HepG2 (cell line): ENCODE results near the gene MEGF11. TPM values are rescaled to one million over a fixed set of nuclear protein-coding genes. Genes with fewer than 3 reads are reported as not detected.

ENCODE experiments used
- ATAC-seq: fragments of 200-7000 bp; cut with Tn5 transposase; 3 replicates; pipeline ENCODE4 v1.9.1; 2020; ENCODE audit warnings: mild to moderate bottlenecking, moderate library complexity
- BruUV-seq: library from RNA; stranded (reverse); fragments of 400-500 nt; replicated peaks from 2 replicates; lab custom pipeline; 2021; lab: Mats Ljungman, UMichigan
- CTCF ChIA-PET: fragments of 300-600 bp; formaldehyde crosslinking; extraction: SDS; loops from one replicate; lab custom pipeline; 2021; ENCODE audit warnings: low total read pairs, inconsistent platforms, low intra/inter-chr PET ratio; lab: Yijun Ruan, JAX
- POLR2A ChIA-PET: fragments of 350-600 bp; sonication (Branson Sonifier 250); formaldehyde crosslinking; loops from one replicate; lab custom pipeline; 2020; ENCODE audit warnings: antibody characterized with exemption, inconsistent platforms; lab: Yijun Ruan, JAX
- DNase-seq: peaks from one replicate; pipeline ENCODE4 v3.0.0-alpha.2; 2015; ENCODE audit warnings: low spot score
- FAIRE-seq: peaks from 3 replicates; lab custom pipeline; 2011; peaks lifted over from hg19 to GRCh38; lab: Jason Lieb, UNC
- H2AFZ ChIP-seq: one replicate; pipeline ENCODE4 v1.6.1; 2011; ENCODE audit warnings: low read length, inconsistent platforms
- H3K27ac ChIP-seq: fragments of 300-600 bp; 3 replicates; pipeline ENCODE4 v1.8.0; 2011; ENCODE audit warnings: mixed run types, mild to moderate bottlenecking, mixed read lengths, low read length, inconsistent platforms; ENCODE audit not compliant: insufficient read depth; ENCODE audit errors: extremely low read length
- H3K27me3 ChIP-seq, 2 experiments: fragments of 200-600 bp in 1 of 2; 2 replicates in 1 of 2; 3 replicates in 1 of 2; pipeline versions ENCODE4 v1.6.0 to v1.8.0; 2011; ENCODE audit warnings: low read length in 2 of 2, mild to moderate bottlenecking in 2 of 2, moderate library complexity in 2 of 2, inconsistent platforms in 1 of 2; ENCODE audit not compliant: insufficient read depth in 2 of 2, control insufficient read depth in 1 of 2
- H3K36me3 ChIP-seq, 2 experiments: fragments of 200-600 bp in 1 of 2; replicated peaks in 1 of 2; 2 replicates in 1 of 2; 3 replicates in 1 of 2; pipeline versions ENCODE4 v1.5.1 to v1.8.0; 2011; ENCODE audit warnings: low read length in 2 of 2, inconsistent platforms in 1 of 2; ENCODE audit not compliant: insufficient read depth in 2 of 2, control insufficient read depth in 1 of 2
- H3K4me1 ChIP-seq: 2 replicates; pipeline ENCODE4 v1.5.1; 2012; ENCODE audit warnings: low read length, inconsistent platforms; ENCODE audit not compliant: insufficient read depth
- H3K4me2 ChIP-seq: 2 replicates; pipeline ENCODE4 v1.6.0; 2011; ENCODE audit warnings: low read depth, low read length, inconsistent platforms
- H3K4me3 ChIP-seq, 3 experiments: fragments of 200-600 bp in 1 of 3; sonication (generic), shearing (Covaris generic) in 1 of 3; replicated peaks in 1 of 3; 2 replicates each; pipeline ENCODE4 v1.5.1; 2011 to 2016; ENCODE audit warnings: low read length in 3 of 3, inconsistent platforms in 2 of 3, low read depth in 2 of 3, mild to moderate bottlenecking in 2 of 3, control low read depth in 1 of 3, mixed read lengths in 1 of 3; ENCODE audit not compliant: insufficient read depth in 1 of 3
- H3K79me2 ChIP-seq: one replicate; pipeline ENCODE4 v1.6.1; 2011; ENCODE audit warnings: low read length, inconsistent platforms; ENCODE audit not compliant: insufficient read depth
- H3K9ac ChIP-seq: 2 replicates; pipeline ENCODE4 v1.6.0; 2011; ENCODE audit warnings: mild to moderate bottlenecking, low read depth, low read length, inconsistent platforms; ENCODE audit not compliant: insufficient read depth
- H3K9me3 ChIP-seq: 2 replicates; pipeline ENCODE4 v1.5.1; 2012; ENCODE audit warnings: mild to moderate bottlenecking, low read length
- H4K20me1 ChIP-seq: 2 replicates; pipeline ENCODE4 v1.6.0; 2011; ENCODE audit warnings: inconsistent platforms, mild to moderate bottlenecking, low read length, moderate library complexity; ENCODE audit not compliant: insufficient read depth
- CBX1 ChIP-seq: IDR thresholded peaks from one replicate; pipeline ENCODE4 v1.6.1; 2016; ENCODE audit warnings: antibody characterized with exemption, low read depth
- MAFK ChIP-seq, 2 experiments: IDR thresholded peaks in 1 of 2; conservative IDR thresholded peaks in 1 of 2; 2 replicates each; pipeline ENCODE4 v1.6.1; 2011; ENCODE audit warnings: improper control_type of control experiment in 2 of 2, low read length in 2 of 2
- NR3C1 ChIP-seq: sonication (generic); formaldehyde crosslinking; IDR thresholded peaks from 2 replicates; pipeline ENCODE4 v1.4.0; 2020; ENCODE audit warnings: missing genetic modification reagents
- POLR2A ChIP-seq, 2 experiments: IDR thresholded peaks; 2 replicates each; pipeline ENCODE4 v1.6.1; 2011; ENCODE audit warnings: low read depth in 2 of 2, low read length in 2 of 2, mild to moderate bottlenecking in 1 of 2, moderate library complexity in 1 of 2; ENCODE audit not compliant: insufficient read depth in 1 of 2
- PRPF4 ChIP-seq: fragments of 200-400 bp; formaldehyde crosslinking; IDR thresholded peaks from 2 replicates; pipeline ENCODE4 v1.6.1; 2016; ENCODE audit warnings: low read length, low read depth; ENCODE audit not compliant: poor library complexity, severe bottlenecking
- THYN1 ChIP-seq: sonication (generic); formaldehyde crosslinking; IDR thresholded peaks from 2 replicates; pipeline ENCODE4 v1.8.1; 2023; ENCODE audit warnings: low read depth, mild to moderate bottlenecking, moderate library complexity, missing genetic modification reagents, borderline replicate concordance
- ZFP1 ChIP-seq: IDR thresholded peaks from 2 replicates; pipeline ENCODE4 v1.6.1; 2016
- ZKSCAN1 ChIP-seq: fragments of 150-350 bp; IDR thresholded peaks from 2 replicates; pipeline ENCODE4 v1.6.1; 2014; ENCODE audit warnings: low read length
- ZNF274 ChIP-seq: sonication (generic); formaldehyde crosslinking; IDR thresholded peaks from 2 replicates; pipeline ENCODE4 v1.5.1; 2020; ENCODE audit warnings: mild to moderate bottlenecking, missing genetic modification reagents
- ZNF670 ChIP-seq: sonication (generic); formaldehyde crosslinking; IDR thresholded peaks from 2 replicates; pipeline ENCODE4 v1.8.0; 2022; ENCODE audit warnings: mild to moderate bottlenecking, missing genetic modification reagents, borderline replicate concordance
- ZNF75D ChIP-seq: sonication (generic); formaldehyde crosslinking; IDR thresholded peaks from 2 replicates; pipeline ENCODE4 v1.8.1; 2023; ENCODE audit warnings: missing genetic modification reagents, mild to moderate bottlenecking, borderline replicate concordance
- ZNF777 ChIP-seq: sonication (generic); formaldehyde crosslinking; IDR thresholded peaks from 2 replicates; pipeline ENCODE4 v1.4.0; 2020; ENCODE audit warnings: missing genetic modification reagents
- WGBS: methylation state at CpG from one replicate; pipeline ENCODE4 v1.1.6; 2017; ENCODE audit warnings: low lambda C conversion rate; 5-methylcytosine and 5-hydroxymethylcytosine counted together
- in situ Hi-C: cut with HindIII; loops from 2 replicates; pipeline ENCODE4 v1.10.0; 2017; ENCODE audit warnings: low pct_unique_long_range_greater_than_20kb; ENCODE audit not compliant: extremely low pct_ligation_motif_present
- intact Hi-C: fragments of 100-400 bp; cut with micrococcal nuclease; formaldehyde crosslinking; loops from one replicate; pipeline ENCODE4 v1.10.0; 2022; ENCODE audit not compliant: unreplicated experiment
- polyA plus RNA-seq, 8 experiments: library from polyadenylated mRNA; depleted of rRNA in 3 of 8; stranded (reverse) in 7 of 8; unstranded in 1 of 8; fragments of >200 nt; fragmentation: Illumina TruSeq in 4 of 8; extraction: Trizol in 4 of 8; gene quantifications; 2 replicates each; pipeline versions ENCODE4 v1.2.1 to v1.2.3, GENCODE V29; 2011 to 2016; ENCODE audit warnings: low read depth in 4 of 8, missing spikeins in 1 of 8, mixed read lengths in 1 of 8; ENCODE audit not compliant: insufficient read depth in 1 of 8
- total RNA-seq, 5 experiments: library from RNA; depleted of rRNA; stranded (reverse); fragments of >200 nt; fragmentation: Illumina TruSeq; extraction: Trizol; gene quantifications; 2 replicates each; pipeline ENCODE4 v1.2.3, GENCODE V29; 2016; ENCODE audit warnings: low read depth in 1 of 5
- TF ChIP-seq, protein P1 (sequence below), 2 experiments: fragments of 450-650 bp in 1 of 2; sonication (generic) in 1 of 2; formaldehyde crosslinking in 1 of 2; IDR thresholded peaks; 2 replicates each; pipeline versions ENCODE4 v1.6.1 to v1.8.0; 2016 to 2022; ENCODE audit warnings: antibody characterized with exemption in 1 of 2, mild to moderate bottlenecking in 1 of 2, missing genetic modification reagents in 1 of 2
- TF ChIP-seq, protein P2 (sequence below): sonication (generic); formaldehyde crosslinking; IDR thresholded peaks from 2 replicates; pipeline ENCODE4 v1.4.0; 2020; ENCODE audit warnings: missing genetic modification reagents
- TF ChIP-seq, protein P3 (sequence below): sonication (generic); formaldehyde crosslinking; IDR thresholded peaks from 2 replicates; pipeline ENCODE4 v1.5.0; 2020; ENCODE audit warnings: missing genetic modification reagents

MEGF11 gene
- total and polyA plus RNA-seq, 2 of the 13 experiments (the other 11 are each of a cell fraction or from before 2014, with no cell fraction given), result not detected

DNA sequence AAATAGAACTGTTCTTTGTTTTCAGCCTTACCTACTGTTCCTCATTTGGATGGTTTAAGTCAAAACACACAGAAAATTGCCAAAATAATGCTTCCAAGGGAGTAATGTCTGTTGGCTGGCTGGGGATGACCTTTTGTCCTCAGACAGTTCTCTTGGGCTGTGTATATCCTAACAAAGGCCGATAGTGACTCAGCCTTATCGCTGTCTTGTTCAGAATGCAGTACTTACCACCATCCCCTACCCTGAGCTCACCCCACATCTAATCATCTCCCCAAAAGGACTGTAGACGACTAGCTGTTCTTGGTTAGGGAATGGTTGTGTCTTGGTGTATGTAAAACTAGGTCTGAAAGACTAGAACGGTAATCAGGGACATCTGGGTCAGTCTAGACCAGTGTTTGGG is 349.2 kb downstream of the MEGF11 start:
- no peak overlapping the region for H3K9ac ChIP-seq
- H3K4me1 ChIP-seq, result peaks cover 27% of the 10 kb centered on the region
- FAIRE-seq (no peak), DNase-seq (no peak), ATAC-seq (no peak)
- intact Hi-C loops (no loop called here), in situ Hi-C loops (no loop called here)
- CTCF ChIA-PET, result no interaction called here
- H3K79me2 ChIP-seq, result no peaks in the 10 kb centered on the region
- H3K9me3 ChIP-seq, result no peaks in the 10 kb centered on the region
- H3K4me3 ChIP-seq, result no peak overlapping the region
- POLR2A ChIA-PET, result no interaction called here
- no TSS peak for BruUV-seq
- H3K27ac ChIP-seq, result no peak overlapping the region
- H3K27me3 ChIP-seq, result no peaks in the 10 kb centered on the region
- H4K20me1 ChIP-seq, result no peaks in the 10 kb centered on the region
- 86% methylated on average over 4 of the region's 4 CpGs for WGBS
- H2AFZ ChIP-seq, result no peak overlapping the region
- H3K4me2 ChIP-seq, result no peak overlapping the region
- peaks cover 1 to 22% of the 10 kb centered on the region in 2 experiments; a peak in 4 of 5 replicates for H3K36me3 ChIP-seq
- TF ChIP-seq ZNF274 (CRISPR knock-in tag), result no peak
- TF ChIP-seq THYN1 (CRISPR knock-in tag), result no peak
- TF ChIP-seq ZNF75D (CRISPR knock-in tag), result no peak
- TF ChIP-seq ZNF777 (CRISPR knock-in tag), result no peak
- no peak for TF ChIP-seq CBX1
- TF ChIP-seq POLR2A (IDR thresholded peaks at IDR 0.05; ENCODE audit: insufficient read depth in 1 of 2, low read depth in 2 of 2, low read length in 2 of 2), result no peak
- TF ChIP-seq, protein P1, sequence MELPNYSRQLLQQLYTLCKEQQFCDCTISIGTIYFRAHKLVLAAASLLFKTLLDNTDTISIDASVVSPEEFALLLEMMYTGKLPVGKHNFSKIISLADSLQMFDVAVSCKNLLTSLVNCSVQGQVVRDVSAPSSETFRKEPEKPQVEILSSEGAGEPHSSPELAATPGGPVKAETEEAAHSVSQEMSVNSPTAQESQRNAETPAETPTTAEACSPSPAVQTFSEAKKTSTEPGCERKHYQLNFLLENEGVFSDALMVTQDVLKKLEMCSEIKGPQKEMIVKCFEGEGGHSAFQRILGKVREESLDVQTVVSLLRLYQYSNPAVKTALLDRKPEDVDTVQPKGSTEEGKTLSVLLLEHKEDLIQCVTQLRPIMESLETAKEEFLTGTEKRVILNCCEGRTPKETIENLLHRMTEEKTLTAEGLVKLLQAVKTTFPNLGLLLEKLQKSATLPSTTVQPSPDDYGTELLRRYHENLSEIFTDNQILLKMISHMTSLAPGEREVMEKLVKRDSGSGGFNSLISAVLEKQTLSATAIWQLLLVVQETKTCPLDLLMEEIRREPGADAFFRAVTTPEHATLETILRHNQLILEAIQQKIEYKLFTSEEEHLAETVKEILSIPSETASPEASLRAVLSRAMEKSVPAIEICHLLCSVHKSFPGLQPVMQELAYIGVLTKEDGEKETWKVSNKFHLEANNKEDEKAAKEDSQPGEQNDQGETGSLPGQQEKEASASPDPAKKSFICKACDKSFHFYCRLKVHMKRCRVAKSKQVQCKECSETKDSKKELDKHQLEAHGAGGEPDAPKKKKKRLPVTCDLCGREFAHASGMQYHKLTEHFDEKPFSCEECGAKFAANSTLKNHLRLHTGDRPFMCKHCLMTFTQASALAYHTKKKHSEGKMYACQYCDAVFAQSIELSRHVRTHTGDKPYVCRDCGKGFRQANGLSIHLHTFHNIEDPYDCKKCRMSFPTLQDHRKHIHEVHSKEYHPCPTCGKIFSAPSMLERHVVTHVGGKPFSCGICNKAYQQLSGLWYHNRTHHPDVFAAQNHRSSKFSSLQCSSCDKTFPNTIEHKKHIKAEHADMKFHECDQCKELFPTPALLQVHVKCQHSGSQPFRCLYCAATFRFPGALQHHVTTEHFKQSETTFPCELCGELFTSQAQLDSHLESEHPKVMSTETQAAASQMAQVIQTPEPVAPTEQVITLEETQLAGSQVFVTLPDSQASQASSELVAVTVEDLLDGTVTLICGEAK (IDR thresholded peaks at IDR 0.05), result no peak
- TF ChIP-seq, protein P1 (CRISPR knock-in tag; IDR thresholded peaks at IDR 0.05), result no peak
- TF ChIP-seq, protein P2, sequence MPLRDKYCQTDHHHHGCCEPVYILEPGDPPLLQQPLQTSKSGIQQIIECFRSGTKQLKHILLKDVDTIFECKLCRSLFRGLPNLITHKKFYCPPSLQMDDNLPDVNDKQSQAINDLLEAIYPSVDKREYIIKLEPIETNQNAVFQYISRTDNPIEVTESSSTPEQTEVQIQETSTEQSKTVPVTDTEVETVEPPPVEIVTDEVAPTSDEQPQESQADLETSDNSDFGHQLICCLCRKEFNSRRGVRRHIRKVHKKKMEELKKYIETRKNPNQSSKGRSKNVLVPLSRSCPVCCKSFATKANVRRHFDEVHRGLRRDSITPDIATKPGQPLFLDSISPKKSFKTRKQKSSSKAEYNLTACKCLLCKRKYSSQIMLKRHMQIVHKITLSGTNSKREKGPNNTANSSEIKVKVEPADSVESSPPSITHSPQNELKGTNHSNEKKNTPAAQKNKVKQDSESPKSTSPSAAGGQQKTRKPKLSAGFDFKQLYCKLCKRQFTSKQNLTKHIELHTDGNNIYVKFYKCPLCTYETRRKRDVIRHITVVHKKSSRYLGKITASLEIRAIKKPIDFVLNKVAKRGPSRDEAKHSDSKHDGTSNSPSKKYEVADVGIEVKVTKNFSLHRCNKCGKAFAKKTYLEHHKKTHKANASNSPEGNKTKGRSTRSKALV (CRISPR knock-in tag), result no peak
- TF ChIP-seq MAFK (conservative IDR thresholded peaks at IDR 0.05 in 1 of 2, IDR thresholded peaks at IDR 0.05 in 1 of 2; ENCODE audit: low read length in 2 of 2), result no peak
- TF ChIP-seq ZKSCAN1, result no peak
- no peak for TF ChIP-seq PRPF4
- TF ChIP-seq ZFP1 (CRISPR knock-in tag), result no peak
- TF ChIP-seq, protein P3, sequence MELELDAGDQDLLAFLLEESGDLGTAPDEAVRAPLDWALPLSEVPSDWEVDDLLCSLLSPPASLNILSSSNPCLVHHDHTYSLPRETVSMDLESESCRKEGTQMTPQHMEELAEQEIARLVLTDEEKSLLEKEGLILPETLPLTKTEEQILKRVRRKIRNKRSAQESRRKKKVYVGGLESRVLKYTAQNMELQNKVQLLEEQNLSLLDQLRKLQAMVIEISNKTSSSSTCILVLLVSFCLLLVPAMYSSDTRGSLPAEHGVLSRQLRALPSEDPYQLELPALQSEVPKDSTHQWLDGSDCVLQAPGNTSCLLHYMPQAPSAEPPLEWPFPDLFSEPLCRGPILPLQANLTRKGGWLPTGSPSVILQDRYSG (CRISPR knock-in tag), result no peak
- no peak for TF ChIP-seq ZNF670 (CRISPR knock-in tag)
- no peak for TF ChIP-seq NR3C1 (CRISPR knock-in tag)
